ENCODE results near the gene MFF. TPM values are rescaled to one million over a fixed set of nuclear protein-coding genes. Genes with fewer than 3 reads are reported as not detected.

The MFF gene
- total and polyA plus RNA-seq, 2 of the 8 experiments (the other 6 are each of a cell fraction or from before 2014, with no cell fraction given), result 36.2 to 86.8 TPM

DNA sequence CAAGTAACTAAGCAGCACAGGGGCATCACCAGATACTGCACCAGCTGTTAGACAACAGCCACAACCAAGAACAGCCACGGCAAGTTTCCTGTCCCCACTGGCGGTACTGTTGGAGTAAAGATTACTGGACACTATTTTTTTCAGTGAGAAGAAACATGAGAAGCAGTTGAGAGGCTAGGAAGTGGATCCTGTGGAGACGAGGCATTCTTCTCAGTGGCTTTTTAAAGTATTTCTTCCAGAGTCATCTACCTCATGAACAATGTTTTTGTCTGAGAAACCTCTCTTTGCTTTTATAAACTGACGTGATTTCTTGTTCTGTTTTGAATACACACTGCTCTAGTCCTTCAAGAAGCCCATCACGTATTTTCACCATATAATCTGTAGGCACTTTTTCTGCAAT is 35.3 kb downstream of the MFF start:
- H3K9me3 ChIP-seq (ENCODE audit: insufficient read depth in 2 of 2, low read depth in 1 of 2, low read length in 1 of 2), result no peaks in the 10 kb centered on the region
- CTCF ChIA-PET (ENCODE audit: partially characterized antibody), result no interaction called here
- H2BK15ac ChIP-seq (ENCODE audit: low read length), result no peak overlapping the region
- no peaks in the 10 kb centered on the region for H3K4me1 ChIP-seq (replicated peaks in 1 of 4; ENCODE audit: control insufficient read depth in 3 of 4, insufficient read depth in 4 of 4, low read length in 3 of 4)
- no peak overlapping the region for H3K4me3 ChIP-seq (ENCODE audit: extremely low read depth in 1 of 4, insufficient read depth in 2 of 4, low read depth in 3 of 4, low read length in 4 of 4)
- H3K27ac ChIP-seq (ENCODE audit: low read depth, low read length), result no peak overlapping the region
- H2BK5ac ChIP-seq (ENCODE audit: low read depth, low read length), result no peak overlapping the region
- no peak overlapping the region for H3K9ac ChIP-seq (replicated peaks in 1 of 4; ENCODE audit: extremely low read depth in 1 of 4, low read depth in 3 of 4, low read length in 3 of 4)
- H3K23ac ChIP-seq (ENCODE audit: insufficient read length), result no peak overlapping the region
- H4K20me1 ChIP-seq (replicated peaks in 1 of 2; ENCODE audit: control insufficient read depth in 1 of 2, insufficient read depth in 2 of 2, low read length in 2 of 2), result peaks cover 0 to 2% of the 10 kb centered on the region in 2 experiments
- no peaks in the 10 kb centered on the region for H3K79me2 ChIP-seq (ENCODE audit: control insufficient read depth in 1 of 2, insufficient read depth in 2 of 2, low read length in 2 of 2)
- DNase-seq (ENCODE audit: low read depth in 1 of 2, low spot score in 2 of 2), result no peak
- no peak overlapping the region for H2AFZ ChIP-seq (ENCODE audit: low read length)
- no peak overlapping the region for H3K14ac ChIP-seq (ENCODE audit: insufficient read length)
- 72% methylated on average over 5 of the region's 5 CpGs; no CpG with 5 or more reads in 1 of the 2 experiments for WGBS, 2 experiments (ENCODE audit: extremely low coverage in 1 of 2, insufficient coverage in 1 of 2, insufficient read length in 1 of 2, insufficient replicate concordance in 2 of 2, low coverage in 1 of 2, low lambda C conversion rate in 2 of 2, missing lambda C conversion rate in 1 of 2)
- TF ChIP-seq TCF12 (IDR thresholded peaks at IDR 0.05; ENCODE audit: low read depth, low read length) (no peak), SP2 (IDR thresholded peaks at IDR 0.05; ENCODE audit: low read length) (no peak), SAP30 (IDR thresholded peaks at IDR 0.05; ENCODE audit: insufficient read depth, insufficient replicate concordance, low read length) (no peak), POLR2A (IDR thresholded peaks at IDR 0.05; ENCODE audit: control extremely low read depth in 1 of 2, low read depth in 2 of 2, low read length in 2 of 2) (no peak), MAFK (IDR thresholded peaks at IDR 0.05; ENCODE audit: low read depth, low read length) (no peak), EZH2 (IDR thresholded peaks at IDR 0.05; ENCODE audit: low read depth, low read length, severe bottlenecking) (no peak), KDM4A (IDR thresholded peaks at IDR 0.05; ENCODE audit: low read depth, low read length, severe bottlenecking) (no peak), TEAD4 (IDR thresholded peaks at IDR 0.05; ENCODE audit: low read depth, low read length) (no peak), EGR1 (IDR thresholded peaks at IDR 0.05; ENCODE audit: borderline replicate concordance, low read depth, low read length) (no peak), SIN3A (conservative IDR thresholded peaks at IDR 0.05 in 1 of 2, IDR thresholded peaks at IDR 0.05 in 1 of 2; ENCODE audit: low read depth in 1 of 2, low read length in 2 of 2) (no peak), RBBP5 (IDR thresholded peaks at IDR 0.05; ENCODE audit: borderline replicate concordance, low read depth, low read length) (no peak), SP1 (IDR thresholded peaks at IDR 0.05; ENCODE audit: low read depth, low read length) (no peak), SIX5 (IDR thresholded peaks at IDR 0.05; ENCODE audit: low read depth, low read length) (no peak), RAD21 (IDR thresholded peaks at IDR 0.05 in 1 of 2, conservative IDR thresholded peaks at IDR 0.05 in 1 of 2; ENCODE audit: low read depth in 2 of 2, low read length in 2 of 2) (no peak)
- TF ChIP-seq, protein P1, sequence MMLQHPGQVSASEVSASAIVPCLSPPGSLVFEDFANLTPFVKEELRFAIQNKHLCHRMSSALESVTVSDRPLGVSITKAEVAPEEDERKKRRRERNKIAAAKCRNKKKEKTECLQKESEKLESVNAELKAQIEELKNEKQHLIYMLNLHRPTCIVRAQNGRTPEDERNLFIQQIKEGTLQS (IDR thresholded peaks at IDR 0.05; ENCODE audit: insufficient read depth, low read depth, low read length), result no peak
- H3K56ac ChIP-seq (replicated peaks; ENCODE audit: insufficient read length, low read depth, low read length), result no peak overlapping the region
- POLR2A ChIA-PET (ENCODE audit: partially characterized antibody), result no interaction called here
- peaks cover 5 to 26% (median 14%) of the 10 kb centered on the region in 4 experiments for H3K36me3 ChIP-seq (ENCODE audit: control insufficient read depth in 2 of 4, insufficient read depth in 4 of 4, low read length in 3 of 4)
- H3K27me3 ChIP-seq (replicated peaks in 1 of 4; ENCODE audit: control insufficient read depth in 3 of 4, extremely low read depth in 1 of 4, insufficient read depth in 3 of 4, low read length in 3 of 4), result no peaks in the 10 kb centered on the region
- H2BK120ac ChIP-seq (replicated peaks; ENCODE audit: low read depth, low read length), result no peak overlapping the region
- no peak overlapping the region for H4K91ac ChIP-seq (replicated peaks; ENCODE audit: insufficient read length, low read length)
- H4K5ac ChIP-seq (ENCODE audit: insufficient read length, low read depth, low read length), result no peak overlapping the region
- H3K4me2 ChIP-seq (ENCODE audit: insufficient read depth in 1 of 2, low read depth in 2 of 2, low read length in 2 of 2), result no peak overlapping the region
- no peak for FAIRE-seq
- no peaks in the 10 kb centered on the region for H3K79me1 ChIP-seq (ENCODE audit: low read depth, low read length)
- H4K8ac ChIP-seq (ENCODE audit: extremely low read depth, insufficient read depth, low read length), result no peak overlapping the region
- H3K23me2 ChIP-seq (ENCODE audit: low read depth, low read length), result no peaks in the 10 kb centered on the region
- H2BK12ac ChIP-seq (ENCODE audit: low read depth, low read length), result no peak overlapping the region
- H3K18ac ChIP-seq (ENCODE audit: extremely low read depth, low read length), result no peak overlapping the region
- no peak overlapping the region for H2BK20ac ChIP-seq (ENCODE audit: low read length)
- no peak overlapping the region for H2AK5ac ChIP-seq (ENCODE audit: low read depth, low read length)
- H3K4ac ChIP-seq (replicated peaks; ENCODE audit: insufficient read length, low read depth, low read length), result no peak overlapping the region

Measured in H1 (cell line).